ENCODE results near the gene C9.

DNA sequence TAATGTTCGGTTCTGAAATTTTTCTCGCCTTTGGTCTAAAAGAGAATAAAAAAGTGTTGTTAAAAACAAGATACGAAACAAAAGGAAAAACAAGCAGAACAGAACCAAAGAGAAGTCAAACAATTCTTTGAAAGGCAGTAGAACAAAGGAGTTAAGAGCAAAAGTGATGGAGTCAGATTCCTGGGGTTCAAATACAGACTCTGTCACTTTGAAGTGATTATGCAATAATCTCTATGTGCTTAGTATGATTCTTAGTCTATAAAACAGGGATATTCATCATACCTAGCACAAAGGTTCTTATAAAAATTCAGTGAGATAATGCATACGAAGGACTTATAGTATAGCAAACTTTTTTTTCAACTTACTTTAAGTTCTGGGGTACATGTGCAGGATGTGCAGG is 48.3 kb downstream of the C9 start:
- no peak for TF ChIP-seq EZH2 (IDR thresholded peaks at IDR 0.05; ENCODE audit: borderline replicate concordance, insufficient read depth, low read depth, low read length, poor library complexity, severe bottlenecking)
- TF ChIP-seq, protein P1, sequence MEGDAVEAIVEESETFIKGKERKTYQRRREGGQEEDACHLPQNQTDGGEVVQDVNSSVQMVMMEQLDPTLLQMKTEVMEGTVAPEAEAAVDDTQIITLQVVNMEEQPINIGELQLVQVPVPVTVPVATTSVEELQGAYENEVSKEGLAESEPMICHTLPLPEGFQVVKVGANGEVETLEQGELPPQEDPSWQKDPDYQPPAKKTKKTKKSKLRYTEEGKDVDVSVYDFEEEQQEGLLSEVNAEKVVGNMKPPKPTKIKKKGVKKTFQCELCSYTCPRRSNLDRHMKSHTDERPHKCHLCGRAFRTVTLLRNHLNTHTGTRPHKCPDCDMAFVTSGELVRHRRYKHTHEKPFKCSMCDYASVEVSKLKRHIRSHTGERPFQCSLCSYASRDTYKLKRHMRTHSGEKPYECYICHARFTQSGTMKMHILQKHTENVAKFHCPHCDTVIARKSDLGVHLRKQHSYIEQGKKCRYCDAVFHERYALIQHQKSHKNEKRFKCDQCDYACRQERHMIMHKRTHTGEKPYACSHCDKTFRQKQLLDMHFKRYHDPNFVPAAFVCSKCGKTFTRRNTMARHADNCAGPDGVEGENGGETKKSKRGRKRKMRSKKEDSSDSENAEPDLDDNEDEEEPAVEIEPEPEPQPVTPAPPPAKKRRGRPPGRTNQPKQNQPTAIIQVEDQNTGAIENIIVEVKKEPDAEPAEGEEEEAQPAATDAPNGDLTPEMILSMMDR (IDR thresholded peaks at IDR 0.05) = no peak
